Coronary artery (tissue), 2 donors: ENCODE measurements around the gene SCGB3A1.

Source experiments
- DNase-seq: peaks from one replicate; pipeline ENCODE4 v3.0.0-alpha.2; 2017; ENCODE audit warnings: low spot score
- H3K27ac ChIP-seq, 2 donors: fragments of 200-600 bp; sonication (generic); one replicate each; pipeline ENCODE4 v1.5.1; 2016 to 2019
- H3K4me3 ChIP-seq: fragments of 200-600 bp; sonication (generic); 2 replicates; pipeline ENCODE4 v1.5.1; 2016; ENCODE audit warnings: mild to moderate bottlenecking, moderate library complexity
- CTCF ChIP-seq: fragments of 200-600 bp; sonication (generic); IDR thresholded peaks from one replicate; pipeline ENCODE4 v1.5.1; 2019; ENCODE audit warnings: antibody characterized with exemption

SCGB3A1 gene

GRCh38 chr5:180558232-180558631, 33.1 kb downstream of the SCGB3A1 start:
- H3K4me3 ChIP-seq: no peak overlapping the region
- no peak for TF ChIP-seq CTCF
- no peak overlapping the region for H3K27ac ChIP-seq
- DNase-seq: no peak

GRCh38 chr5:180557217-180557809, 34.0 kb downstream of the SCGB3A1 start:
- TF ChIP-seq CTCF: no peak
- Histone ChIP-seq H3K27ac (no peak overlapping the region), H3K4me3 (no peak overlapping the region)
- no peak for DNase-seq

DNA sequence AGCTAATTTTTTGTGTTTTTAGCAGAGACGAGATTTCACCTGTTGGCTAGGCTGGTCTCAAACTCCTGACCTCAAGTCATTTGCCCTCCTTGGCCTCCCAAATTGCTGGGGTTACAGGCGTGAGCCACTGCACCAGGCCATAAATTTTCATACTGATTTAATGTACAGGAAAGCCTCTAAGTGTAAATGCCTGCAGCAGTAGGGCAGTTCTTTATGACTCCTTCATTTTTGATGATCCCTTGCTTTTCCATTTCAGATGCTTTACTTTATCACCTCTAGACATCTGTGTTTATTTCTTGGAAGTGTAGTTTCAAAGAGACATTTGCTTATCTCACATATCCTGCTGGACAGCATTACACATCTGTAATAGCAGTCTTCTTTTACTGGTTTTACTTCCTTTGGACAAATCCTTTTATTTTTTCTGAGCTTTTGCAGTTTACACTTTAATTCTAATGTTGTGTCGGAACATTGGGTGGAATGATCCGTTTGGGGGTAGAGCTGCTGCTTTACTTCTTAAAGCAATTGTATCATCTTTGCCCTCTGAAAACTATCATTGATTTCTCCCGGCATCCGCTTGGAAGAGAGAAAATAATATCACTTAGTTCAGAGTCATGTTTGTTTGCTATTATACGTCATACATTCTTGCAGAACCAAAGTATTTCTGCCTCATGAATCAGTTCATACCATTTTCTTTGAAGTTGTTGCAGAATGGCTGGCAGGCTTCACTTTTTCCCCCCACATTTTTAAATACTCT, 36.0 kb downstream of the SCGB3A1 start:
- no peak for DNase-seq
- Histone ChIP-seq H3K4me3 (no peak overlapping the region), H3K27ac (no peak overlapping the region)
- TF ChIP-seq CTCF: no peak

DNA sequence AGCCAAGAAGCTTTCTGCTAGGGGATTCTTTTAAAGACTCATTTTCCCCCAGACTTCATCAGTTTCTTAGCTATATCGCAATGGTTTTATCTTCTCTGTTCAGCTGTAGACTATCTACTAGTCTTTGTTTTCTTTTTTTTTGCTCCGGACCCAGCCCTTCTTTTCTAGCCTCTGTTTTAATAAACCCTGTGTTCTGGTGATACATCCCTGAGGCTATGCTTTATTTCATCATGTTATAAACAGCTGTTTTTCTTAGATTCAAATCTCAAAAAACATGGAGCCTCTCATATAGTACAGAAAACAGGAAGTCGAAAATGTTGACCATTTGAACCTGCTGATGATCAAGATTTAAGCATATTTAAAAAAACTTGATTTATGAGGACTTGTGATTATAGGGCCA, 37.8 kb downstream of the SCGB3A1 start:
- no peak for DNase-seq
- H3K27ac ChIP-seq: no peak overlapping the region
- TF ChIP-seq CTCF: no peak
- H3K4me3 ChIP-seq: no peak overlapping the region

DNA sequence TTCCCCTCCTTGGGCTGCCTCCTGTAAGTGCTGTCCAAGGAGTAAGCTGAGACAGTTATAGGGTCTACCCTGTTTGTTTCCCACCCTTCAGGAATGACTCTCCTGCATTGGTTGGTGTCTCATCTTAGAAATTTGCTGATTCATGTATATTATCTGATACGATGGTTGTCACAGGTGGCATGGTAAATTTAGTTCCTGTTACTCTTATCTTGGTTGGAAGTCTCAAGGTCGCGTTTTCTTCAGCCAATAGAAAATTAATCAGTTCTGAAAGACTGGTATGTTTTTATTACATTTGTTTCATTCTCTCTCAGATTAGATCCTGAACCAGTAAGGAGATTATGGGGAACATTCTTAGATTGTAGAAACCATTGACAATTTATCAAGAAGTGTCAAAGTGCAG, 42.7 kb downstream of the SCGB3A1 start:
- DNase-seq: no peak
- H3K4me3 ChIP-seq: no peak overlapping the region
- TF ChIP-seq CTCF: no peak
- H3K27ac ChIP-seq: no peak overlapping the region

DNA sequence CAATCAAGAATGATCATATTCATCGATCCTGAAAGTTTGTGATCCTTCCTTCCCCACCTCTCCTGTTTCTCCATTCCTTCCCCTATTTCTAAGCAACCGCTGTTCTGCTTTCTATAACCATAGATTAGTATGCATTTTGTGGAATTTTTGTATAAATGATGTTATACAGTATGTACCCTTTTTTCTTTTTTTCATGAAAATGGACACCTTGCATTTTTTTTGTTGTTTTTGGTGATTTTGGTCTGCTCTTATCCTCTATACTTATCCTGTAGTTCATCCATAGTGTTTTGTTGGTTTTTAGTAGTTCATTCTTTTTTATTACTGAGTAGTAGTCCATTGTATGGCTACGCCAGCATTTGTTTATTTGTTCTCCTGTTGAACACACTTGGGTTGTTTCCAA, 46.1 kb downstream of the SCGB3A1 start:
- TF ChIP-seq CTCF: no peak
- Histone ChIP-seq H3K4me3 (no peak overlapping the region), H3K27ac (no peak overlapping the region)
- no peak for DNase-seq

- Histone ChIP-seq H3K4me3 (no peak overlapping the region), H3K27ac (no peak overlapping the region)
- DNase-seq: no peak
- no peak for TF ChIP-seq CTCF
Measured at GRCh38 chr5:180541710-180542109, 49.6 kb downstream of the SCGB3A1 start.
